HG02798 (cell line): ENCODE measurements around the gene ARID3B.

ENCODE experiments used
- ATAC-seq: cut with Tn5 transposase; IDR thresholded peaks from one replicate; pipeline ENCODE4 v1.9.1; 2021; ENCODE audit warnings: mild to moderate bottlenecking; ENCODE audit not compliant: unreplicated experiment, poor library complexity

The ARID3B gene

GRCh38 chr15:74599156-74599555 is 58.1 kb downstream of the ARID3B start:
- ATAC-seq, result no peak

DNA sequence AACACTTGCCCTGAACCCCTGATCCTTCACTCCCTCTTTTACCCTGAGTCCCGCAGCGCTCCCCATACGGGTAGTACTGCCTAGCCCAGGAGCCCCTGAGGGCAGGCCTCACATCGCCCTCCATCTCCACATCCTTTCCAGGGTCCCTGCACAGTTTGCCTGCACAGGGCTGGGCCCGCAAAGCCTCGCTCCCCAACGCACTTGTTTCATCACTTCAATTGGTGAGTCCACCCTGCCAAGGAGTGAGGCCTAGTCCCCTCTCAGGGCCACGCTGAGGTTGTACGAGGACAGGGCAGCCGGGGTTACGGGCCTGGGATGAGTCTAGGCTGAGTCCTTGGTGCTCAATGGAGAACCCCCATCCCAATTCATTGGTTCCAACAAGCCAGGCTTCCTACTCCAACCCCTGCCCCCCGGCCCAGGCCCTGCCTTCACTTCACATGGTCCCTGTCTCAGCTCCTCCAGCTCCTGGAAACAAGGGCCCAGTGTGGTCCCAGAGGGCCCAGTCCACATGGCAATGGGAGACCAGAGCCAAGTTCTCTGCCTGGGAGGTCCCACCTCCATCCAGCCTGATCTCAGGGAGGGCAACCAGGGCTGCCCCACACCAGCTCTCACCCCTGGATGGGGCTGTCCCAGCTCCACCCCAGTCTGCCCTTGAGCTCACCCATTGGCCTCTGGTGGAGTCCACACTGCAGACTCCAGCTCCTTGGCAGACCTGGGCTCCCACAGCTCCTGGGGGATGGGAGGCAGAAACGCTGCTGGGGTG is 62.2 kb downstream of the ARID3B start:
- ATAC-seq, result no peak

DNA sequence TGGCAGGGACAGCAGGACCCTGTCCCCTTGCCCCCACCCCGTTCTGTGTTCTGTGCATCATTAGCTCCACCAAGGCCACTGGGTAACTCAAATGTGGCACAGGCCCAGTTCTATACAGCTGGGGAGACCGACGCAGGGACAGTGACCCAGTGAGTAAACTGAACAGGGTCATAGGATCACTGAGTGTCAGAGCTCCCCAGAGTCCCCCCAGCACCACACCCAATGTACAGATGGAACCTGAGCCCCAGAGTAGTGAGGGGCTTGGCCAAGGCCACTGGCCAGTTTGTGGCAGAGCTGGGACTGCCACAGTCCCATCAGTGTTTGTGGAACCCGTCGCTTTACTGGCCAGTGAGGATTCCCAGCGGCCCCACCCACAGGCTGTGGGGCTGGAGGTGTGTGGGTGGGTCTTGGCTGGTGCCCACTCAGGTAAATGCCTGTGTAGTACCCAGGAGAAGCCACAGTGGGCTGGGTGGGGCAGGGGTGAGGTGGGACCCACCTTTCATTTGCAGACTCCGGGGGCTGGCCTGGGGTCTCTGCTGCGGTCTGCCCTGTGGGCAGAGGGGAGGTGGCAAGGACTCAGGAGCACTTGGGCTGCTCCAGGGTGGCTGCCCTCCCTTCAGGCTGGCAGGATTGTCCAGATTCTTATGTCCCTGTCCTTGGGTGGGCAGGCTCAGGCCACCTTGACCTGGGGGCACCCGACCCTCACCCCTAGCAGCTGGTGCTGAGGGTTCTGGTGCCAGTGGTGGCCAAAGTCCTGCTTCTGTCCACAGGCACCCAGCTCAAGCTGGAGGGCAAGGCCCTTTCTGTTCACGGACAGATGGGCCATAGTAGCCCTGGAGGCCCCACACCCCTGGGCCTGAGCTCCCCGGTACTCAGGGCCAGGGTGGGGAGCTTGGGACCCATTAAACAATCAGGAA is 63.0 kb downstream of the ARID3B start:
- no peak for ATAC-seq

DNA sequence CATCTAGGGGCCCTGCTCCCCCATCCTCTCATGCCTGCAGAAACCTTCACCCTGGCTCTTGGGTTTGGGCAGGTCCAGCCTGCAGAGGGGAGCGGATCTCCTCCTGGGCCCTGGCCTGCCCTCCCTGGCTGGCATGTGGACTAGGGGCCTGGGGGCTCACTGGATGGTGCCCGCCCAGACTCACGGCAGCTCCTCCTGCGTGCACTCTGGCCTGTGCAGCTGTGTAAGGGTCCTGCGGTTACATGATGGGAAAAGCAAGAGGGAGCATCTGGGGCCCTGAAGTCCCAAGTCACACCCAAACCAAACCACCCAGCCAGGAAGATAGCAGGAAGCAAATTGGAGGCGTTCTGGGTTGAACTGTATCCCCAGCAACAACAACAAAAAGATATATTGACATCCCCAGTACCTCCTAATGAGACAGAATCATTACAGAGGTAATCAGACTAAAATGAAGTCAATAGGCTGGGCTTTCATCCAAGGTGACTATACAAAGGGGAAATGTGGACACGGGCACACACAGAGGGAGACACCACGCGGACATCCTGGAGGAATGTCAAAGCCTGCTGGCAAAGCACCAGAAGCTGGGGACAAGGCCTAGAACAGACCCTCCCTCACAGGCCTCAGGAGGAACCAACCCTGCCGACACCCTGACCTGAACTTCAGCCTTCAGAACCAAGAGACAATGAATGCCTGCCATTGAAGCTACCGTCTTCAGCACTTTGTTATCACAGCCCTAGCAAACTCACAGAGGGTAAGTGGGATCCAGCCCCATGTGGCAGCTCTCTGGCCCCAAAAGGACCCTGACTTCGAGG is 64.2 kb downstream of the ARID3B start:
- ATAC-seq, result no peak

- ATAC-seq, result no peak
These were observed 64.8 kb downstream of the ARID3B start for GRCh38 chr15:74605795-74606150.

DNA sequence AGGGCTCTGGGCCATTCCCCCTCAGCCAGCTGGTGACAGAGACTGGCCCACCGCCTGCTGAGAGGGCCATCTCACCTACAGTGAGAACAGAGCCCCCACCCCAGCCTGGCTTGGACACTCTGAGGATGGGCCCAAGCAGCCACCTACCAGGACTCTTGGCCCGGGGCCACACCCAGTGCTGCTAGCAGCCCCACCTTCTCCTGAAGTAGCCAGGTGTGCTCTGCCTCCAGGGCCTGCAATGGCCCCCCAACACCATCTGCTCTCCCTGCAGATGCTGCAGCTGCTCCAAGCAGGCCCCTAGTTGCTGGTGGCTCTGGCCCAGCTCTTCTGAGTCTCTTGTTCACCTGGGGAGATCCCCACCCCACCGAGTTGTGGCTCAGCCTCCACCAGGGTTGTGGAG is 67.8 kb downstream of the ARID3B start:
- ATAC-seq, result no peak

GRCh38 chr15:74609938-74610301 is 68.9 kb downstream of the ARID3B start:
- no peak for ATAC-seq

- ATAC-seq, result no peak
These were observed 69.4 kb downstream of the ARID3B start for GRCh38 chr15:74610302-74610951.

- no peak for ATAC-seq
These were observed 70.3 kb downstream of the ARID3B start for GRCh38 chr15:74611341-74611740.

- ATAC-seq, result no peak
These were observed 70.8 kb downstream of the ARID3B start for GRCh38 chr15:74611834-74612233.

GRCh38 chr15:74612677-74613076 is 71.7 kb downstream of the ARID3B start:
- ATAC-seq, result no peak

DNA sequence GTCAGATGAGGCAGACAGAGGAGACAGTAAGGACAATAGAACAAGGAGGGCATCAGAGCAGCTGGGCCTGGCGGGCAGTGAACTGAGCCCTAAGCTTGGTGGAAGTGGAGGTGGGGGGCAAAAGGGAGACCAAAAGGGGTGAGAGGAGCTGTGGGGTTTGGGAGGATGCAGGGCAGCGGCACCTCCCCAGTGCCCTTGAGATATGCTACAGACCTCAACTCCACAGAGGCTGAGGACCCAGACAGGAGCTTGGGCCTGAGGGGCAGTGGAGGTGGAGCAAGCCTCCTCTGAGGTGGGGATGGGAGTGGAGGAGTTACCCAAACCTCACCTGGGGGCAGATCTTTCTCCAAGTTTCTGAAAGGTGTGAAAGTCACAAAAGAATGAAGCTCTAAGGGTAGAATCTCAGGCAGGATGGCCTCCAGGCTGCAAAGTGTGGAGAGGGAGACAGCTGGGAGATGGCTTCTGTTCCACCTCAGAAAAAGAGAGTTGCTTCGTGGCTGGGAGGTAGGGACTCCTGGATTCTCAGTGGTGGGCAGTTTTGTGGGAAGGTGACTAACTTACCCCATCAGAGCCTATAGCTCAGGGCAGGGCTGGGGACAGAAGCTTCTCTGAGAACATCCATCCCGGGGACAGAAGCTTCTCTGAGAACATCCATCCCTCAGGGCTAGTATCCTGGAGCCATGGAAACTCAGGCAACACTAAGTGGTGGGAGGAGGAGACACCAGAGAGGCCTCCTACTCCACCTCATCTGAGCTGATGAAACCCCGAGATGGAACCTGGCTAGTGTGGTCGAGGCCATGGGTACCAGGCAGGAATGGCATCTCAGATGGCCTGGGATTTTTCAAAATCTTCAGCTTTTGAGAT is 72.3 kb downstream of the ARID3B start:
- no peak for ATAC-seq

DNA sequence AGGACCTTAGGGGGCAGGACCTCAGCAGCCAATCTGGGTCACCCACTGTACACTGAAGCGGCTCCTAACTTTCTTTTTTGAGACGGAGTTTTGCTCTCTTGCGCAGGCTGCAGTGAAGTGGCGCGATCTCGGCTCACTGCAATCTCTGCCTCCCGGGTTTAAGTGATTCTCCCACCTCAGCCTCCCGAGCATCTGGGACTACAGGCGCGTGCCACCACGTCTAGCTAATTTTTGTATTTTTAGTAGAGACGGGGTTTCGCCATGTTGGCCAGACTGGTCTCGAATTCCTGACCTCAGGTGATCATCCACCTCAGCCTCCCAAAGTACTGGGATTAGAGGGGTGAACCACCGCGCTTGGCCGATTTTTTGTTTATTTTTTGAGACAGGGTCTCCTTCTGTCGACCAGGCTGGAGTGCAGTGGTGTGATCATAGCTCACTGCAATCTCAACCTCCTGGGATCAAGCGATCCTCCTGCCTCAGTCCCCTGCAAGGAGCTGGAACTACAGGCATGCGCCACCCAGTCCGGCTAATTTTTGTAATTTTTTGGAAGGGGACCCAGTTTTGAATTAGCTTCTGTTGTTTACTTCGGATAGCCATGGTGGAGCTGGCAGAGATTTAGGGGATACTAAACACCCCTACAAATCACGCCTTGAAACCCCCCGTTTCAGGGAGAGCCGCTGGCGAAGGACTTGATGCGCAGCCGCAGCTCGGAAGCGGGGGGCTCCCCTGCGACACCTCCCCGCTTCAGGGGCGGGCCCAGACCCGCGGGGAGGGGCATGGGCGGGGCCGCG is 73.1 kb downstream of the ARID3B start:
- ATAC-seq, result no peak

DNA sequence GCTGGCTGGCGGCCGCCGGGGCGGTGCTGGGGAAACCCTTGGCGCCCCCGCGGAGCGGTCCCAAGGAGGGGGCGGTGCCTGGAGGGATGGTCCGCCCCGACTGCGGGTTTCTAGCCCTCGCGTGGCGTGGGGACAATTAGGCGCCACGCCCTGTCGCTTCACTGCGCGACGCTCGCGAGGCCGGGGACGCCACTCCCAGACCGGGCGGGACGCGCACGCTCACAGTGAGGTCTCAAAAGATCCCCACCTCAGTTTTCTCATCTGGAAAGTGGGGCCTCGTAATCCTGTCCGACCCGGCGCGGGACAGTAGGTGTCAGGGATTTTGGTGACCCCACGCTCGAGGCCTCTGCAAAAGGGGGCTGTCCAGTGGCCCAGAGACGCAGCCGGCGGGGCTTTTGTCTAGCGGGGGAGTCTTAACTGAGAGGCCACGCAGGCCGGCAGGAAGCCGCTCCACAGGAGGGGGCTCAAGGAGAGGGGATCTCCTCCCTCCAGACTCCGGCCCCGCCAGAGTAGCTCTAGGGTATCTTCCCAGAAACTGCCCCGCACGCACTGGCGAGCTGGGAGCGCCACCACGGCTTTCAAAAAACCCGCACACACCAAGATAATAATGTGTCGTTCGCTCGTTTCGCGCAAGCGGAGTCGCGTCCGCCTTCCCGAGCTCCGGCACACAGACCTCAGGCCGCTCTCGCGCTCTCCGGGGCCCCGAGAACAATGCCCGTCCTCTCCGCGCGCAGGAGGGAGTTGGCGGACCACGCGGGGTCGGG is 73.9 kb downstream of the ARID3B start:
- peak; percentile 65 for ATAC-seq

GRCh38 chr15:74615508-74616365 is 74.7 kb downstream of the ARID3B start, which contains the start of gene CLK3:
Gene CLK3 (plus strand): TSS chr15:74615836. CDS start chr15:74619197, 3,361 bp downstream.
- peak; percentile 84 for ATAC-seq

DNA sequence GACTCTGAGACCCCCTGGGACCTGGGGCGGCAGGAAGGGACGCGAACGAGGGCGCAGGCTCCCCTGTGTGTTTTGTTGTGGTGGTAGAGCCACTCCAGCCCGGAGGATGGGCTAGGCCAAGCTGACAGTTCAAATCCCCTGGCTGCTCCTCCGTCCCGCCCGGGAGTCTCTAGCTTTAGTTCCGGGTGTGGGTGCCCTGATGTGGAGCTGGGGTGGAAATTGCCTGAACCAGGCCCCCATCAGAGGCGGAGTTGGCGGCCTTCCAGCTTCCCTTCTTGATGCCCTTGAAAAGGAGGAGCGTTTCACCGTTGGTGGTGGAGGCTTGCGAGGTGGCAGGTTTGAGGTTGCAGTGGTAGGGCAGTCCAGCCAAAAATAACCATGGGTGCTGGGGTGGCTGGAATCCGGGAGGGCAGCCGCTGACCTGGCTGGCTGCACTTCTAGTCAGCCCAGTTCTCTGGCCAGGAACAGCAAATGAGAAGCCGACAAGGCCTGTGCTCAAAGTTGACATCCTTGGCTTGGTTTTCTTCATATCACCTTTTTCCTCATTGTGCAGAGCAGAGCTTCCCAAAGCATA is 75.4 kb downstream of the ARID3B start:
- no peak for ATAC-seq

- no peak for ATAC-seq
These were observed 76.0 kb downstream of the ARID3B start for GRCh38 chr15:74616996-74617395.
